Erythroblast (primary cell): ENCODE data around the gene VAC14.

Experiments
- GATA1 ChIP-seq: IDR thresholded peaks from 2 replicates; pipeline ENCODE4 v1.6.1; 2011; ENCODE audit warnings: low read depth, mild to moderate bottlenecking, control low read depth, low read length, moderate library complexity
- POLR2A ChIP-seq: IDR thresholded peaks from 2 replicates; pipeline ENCODE4 v1.6.1; 2011; ENCODE audit warnings: mild to moderate bottlenecking, low read length

GRCh38 chr16:70790815-70791214, 10.1 kb downstream of the VAC14 start:
- TF ChIP-seq POLR2A (no peak), GATA1 (no peak)
